Mesodermal cell (in vitro differentiated cells): ENCODE measurements around the gene FCRL2.
"Not testable (repeated sequence)": the region's sequence is repeated elsewhere in the genome, so short reads cannot be mapped to it uniquely, and the experiment has no call there.

Source experiments
- H3K27ac ChIP-seq: 2 replicates; pipeline ENCODE4 v1.7.0; 2013; ENCODE audit warnings: mild to moderate bottlenecking, low read depth, low read length, moderate library complexity; ENCODE audit not compliant: severe bottlenecking
- H3K36me3 ChIP-seq: 2 replicates; pipeline ENCODE4 v1.7.1; 2013; ENCODE audit warnings: mild to moderate bottlenecking, low read length, moderate library complexity; ENCODE audit not compliant: control insufficient read depth, insufficient read depth
- H3K4me1 ChIP-seq: one replicate; pipeline ENCODE4 v1.7.1; 2013; ENCODE audit warnings: mild to moderate bottlenecking, low read length; ENCODE audit not compliant: insufficient read depth, control insufficient read depth, poor library complexity, severe bottlenecking
- H3K4me3 ChIP-seq: 2 replicates; pipeline ENCODE4 v1.7.0; 2013; ENCODE audit warnings: low read length, control low read depth, mild to moderate bottlenecking; ENCODE audit not compliant: insufficient read depth, poor library complexity, severe bottlenecking; ENCODE audit errors: extremely low read depth
- H3K9me3 ChIP-seq: 2 replicates; pipeline ENCODE4 v1.7.1; 2013; ENCODE audit warnings: mild to moderate bottlenecking, low read length, moderate library complexity; ENCODE audit not compliant: control insufficient read depth
- WGBS, 2 experiments: methylation state at CpG; one replicate each; pipeline ENCODE4 v1.1.5; 2013; ENCODE audit warnings: missing lambda C conversion rate in 2 of 2; ENCODE audit not compliant: insufficient coverage in 2 of 2; 5-methylcytosine and 5-hydroxymethylcytosine counted together

The FCRL2 gene

DNA sequence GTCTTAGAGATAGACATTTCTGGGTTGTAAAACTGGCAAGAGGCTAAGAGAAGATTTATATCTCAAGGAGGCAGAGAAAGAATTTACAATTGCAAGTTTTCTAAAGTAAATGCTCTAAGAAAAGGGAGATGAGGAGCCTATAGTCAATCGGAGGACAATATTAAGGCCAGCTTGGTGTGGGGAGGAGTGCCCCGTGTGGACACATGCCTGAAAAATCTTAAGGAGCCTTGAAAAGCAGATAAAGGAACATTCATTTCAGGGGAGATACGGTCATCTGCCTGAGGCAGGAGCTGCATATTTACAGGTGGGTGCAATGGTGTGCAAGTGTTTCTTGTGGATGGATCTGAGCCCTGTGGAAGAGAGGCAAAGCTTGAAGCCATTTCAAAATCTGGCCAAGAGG lies 25.6 kb downstream of the FCRL2 start:
- WGBS, 2 experiments, result 66 to 88% methylated on average over 3 of the region's 3 CpGs
- no peaks in the 10 kb centered on the region for H3K9me3 ChIP-seq
- H3K27ac ChIP-seq, result no peak overlapping the region
- H3K4me3 ChIP-seq, result no peak overlapping the region
- H3K36me3 ChIP-seq, result no peaks in the 10 kb centered on the region
- no peaks in the 10 kb centered on the region for H3K4me1 ChIP-seq

DNA sequence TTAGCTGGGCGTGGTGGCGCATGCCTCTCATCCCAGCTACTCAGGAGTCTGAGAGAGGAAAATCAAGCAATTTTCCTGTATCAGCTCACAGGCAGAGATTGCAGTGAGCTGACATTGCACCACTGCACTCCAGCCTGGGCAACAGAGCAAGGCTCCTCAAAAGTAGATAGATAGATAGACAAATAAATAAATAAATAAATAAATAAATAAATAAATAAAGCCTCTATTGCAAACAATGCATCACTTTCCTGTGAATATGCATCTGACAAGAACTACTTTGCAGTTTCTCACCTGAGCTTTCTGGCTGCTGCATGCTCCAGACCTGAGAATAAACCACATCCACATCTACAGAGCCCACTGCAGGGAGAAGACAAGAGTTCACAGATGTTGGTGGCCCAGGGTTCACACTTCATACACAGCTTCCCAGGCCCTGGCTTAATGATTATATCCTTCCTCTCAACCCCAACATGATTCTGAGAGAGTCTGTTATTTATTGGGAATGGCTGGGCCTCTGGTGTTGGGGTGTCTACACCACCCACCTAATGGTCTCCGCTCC lies 28.6 kb downstream of the FCRL2 start:
- H3K9me3 ChIP-seq, result no peaks in the 10 kb centered on the region
- H3K36me3 ChIP-seq, result no peaks in the 10 kb centered on the region
- no peak overlapping the region for H3K27ac ChIP-seq
- no peaks in the 10 kb centered on the region for H3K4me1 ChIP-seq
- no peak overlapping the region for H3K4me3 ChIP-seq
- 82 to 96% methylated on average over 2 to 3 of the region's 3 CpGs for WGBS, 2 experiments

DNA sequence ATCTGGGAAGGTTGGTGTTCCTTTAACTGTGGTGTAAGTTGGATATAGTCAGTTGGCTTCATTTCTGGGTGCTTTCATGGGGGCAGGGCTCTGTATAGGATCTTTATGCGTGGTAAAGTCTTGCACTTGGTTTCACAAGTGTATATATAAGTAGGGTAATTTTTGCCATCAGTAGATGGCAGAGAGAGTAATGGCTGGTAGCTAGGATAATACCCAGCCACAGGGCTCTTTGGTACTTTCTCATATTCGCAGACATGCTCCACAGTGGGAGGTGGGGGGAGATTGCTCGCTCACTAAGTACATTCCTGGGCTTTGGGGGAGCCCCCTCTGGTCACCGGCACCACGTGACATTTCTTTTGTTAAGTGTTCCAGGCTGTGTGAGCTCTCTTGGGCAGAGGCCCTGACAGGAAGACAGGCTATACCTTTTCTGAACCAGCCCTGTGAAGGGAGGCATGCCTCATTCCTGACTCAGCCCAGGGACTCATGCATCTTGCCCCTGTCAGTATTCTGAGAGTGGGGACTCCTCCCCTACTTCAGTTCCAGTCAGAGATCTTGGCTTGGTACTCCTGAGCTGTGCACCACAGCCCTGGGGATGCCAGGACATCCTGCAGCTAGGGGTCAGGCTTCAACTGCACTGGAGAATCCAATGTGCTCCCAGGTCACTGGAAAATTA lies 37.6 kb downstream of the FCRL2 start:
- Histone ChIP-seq H3K9me3 (no peaks in the 10 kb centered on the region), H3K27ac (no peak overlapping the region), H3K4me3 (no peak overlapping the region), H3K4me1 (peaks cover 4% of the 10 kb centered on the region), H3K36me3 (no peaks in the 10 kb centered on the region)
- WGBS, 2 experiments, result 66 to 69% methylated on average over 5 of the region's 5 CpGs

DNA sequence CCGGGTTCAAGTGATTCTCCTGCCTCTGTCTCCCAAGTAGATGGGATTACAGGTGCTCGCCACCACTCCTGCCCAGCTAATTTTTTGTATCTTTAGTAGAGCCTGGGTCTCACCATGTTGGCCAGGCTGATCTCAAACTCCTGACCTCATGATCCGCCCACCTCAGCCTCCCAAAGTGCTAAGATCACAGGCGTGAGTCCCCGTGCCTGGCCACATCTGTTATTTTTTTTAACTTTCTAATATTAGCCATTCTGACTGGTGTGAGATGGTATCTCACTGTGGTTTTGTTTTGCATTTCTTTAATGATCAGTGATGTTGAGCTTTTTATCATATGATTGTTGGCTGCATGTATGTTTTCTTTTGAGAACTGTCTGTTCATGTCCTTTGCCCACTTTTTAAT lies 40.9 kb downstream of the FCRL2 start:
- not testable (repeated sequence) for H3K4me3 ChIP-seq, H3K4me1 ChIP-seq, H3K9me3 ChIP-seq, H3K27ac ChIP-seq, H3K36me3 ChIP-seq
- WGBS, 2 experiments, result 85 to 93% methylated on average over 1 to 5 of the region's 5 CpGs

DNA sequence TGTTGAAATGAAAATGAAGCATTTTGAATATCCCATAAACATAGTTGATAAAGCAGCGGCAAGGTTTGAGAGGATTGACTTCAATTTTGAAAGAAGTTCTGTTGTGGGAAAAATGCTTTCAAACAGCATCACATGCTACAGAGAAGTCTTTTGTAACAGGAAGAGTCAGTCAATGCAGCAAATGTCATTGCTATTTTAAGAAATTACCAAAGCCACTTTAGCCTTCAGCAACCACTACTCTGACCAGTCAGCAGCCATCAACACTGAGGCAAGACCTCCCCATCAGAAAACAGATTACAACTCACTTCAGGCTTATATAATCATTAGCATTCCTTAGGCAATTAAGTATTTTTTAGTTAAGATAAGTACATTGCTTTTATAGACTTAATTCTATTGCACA lies 42.6 kb downstream of the FCRL2 start:
- Histone ChIP-seq H3K4me1 (peaks cover 3% of the 10 kb centered on the region), H3K36me3 (no peaks in the 10 kb centered on the region), H3K9me3 (no peaks in the 10 kb centered on the region), H3K27ac (no peak overlapping the region), H3K4me3 (no peak overlapping the region)
- no CpG with 5 or more reads among the region's 1 CpG for WGBS, 2 experiments

DNA sequence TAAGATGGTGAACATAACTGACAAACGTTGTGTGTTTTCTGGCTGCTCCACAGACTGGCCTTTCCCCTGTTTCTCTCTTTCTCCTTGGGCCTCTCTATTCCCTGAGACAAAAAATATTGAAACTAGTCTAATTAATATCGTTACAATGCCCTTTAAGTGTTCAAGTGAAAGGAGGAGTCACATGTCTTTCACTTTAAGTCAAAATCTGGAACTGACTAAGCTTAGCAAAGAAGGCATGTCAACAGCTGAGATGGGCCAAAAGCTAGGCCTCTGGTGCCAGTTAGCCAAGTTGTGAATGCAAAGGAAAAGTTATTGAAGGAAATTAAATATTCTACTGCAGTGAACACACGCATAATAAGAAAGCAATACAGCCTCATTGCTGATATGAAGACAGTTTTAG lies 44.2 kb downstream of the FCRL2 start:
- 74 to 100% methylated on average over 2 of the region's 3 CpGs for WGBS, 2 experiments
- Histone ChIP-seq H3K27ac (no peak overlapping the region), H3K4me3 (no peak overlapping the region), H3K9me3 (no peaks in the 10 kb centered on the region), H3K36me3 (no peaks in the 10 kb centered on the region), H3K4me1 (no peaks in the 10 kb centered on the region)

DNA sequence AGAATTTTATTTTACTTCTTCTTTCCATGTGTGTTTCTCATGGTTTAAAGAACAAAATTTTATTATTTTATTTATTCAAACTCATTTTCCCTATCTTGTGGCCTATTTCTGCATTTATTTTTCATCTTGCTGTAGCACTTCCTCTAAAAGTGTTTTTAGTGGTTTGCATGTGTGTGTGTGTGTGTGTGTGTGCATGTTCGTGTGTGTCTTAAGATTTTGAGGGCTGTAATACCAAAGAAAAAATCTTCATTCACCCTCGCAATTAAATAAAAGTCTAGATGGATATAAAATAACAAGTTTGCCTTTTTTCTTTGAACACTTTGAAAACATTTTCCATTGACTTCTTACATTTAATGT lies 51.7 kb downstream of the FCRL2 start:
- Histone ChIP-seq H3K36me3 (no peaks in the 10 kb centered on the region), H3K4me3 (no peak overlapping the region), H3K9me3 (peaks cover 17% of the 10 kb centered on the region), H3K27ac (no peak overlapping the region), H3K4me1 (no peaks in the 10 kb centered on the region)
- no CpG with 5 or more reads among the region's 2 CpGs for WGBS, 2 experiments

DNA sequence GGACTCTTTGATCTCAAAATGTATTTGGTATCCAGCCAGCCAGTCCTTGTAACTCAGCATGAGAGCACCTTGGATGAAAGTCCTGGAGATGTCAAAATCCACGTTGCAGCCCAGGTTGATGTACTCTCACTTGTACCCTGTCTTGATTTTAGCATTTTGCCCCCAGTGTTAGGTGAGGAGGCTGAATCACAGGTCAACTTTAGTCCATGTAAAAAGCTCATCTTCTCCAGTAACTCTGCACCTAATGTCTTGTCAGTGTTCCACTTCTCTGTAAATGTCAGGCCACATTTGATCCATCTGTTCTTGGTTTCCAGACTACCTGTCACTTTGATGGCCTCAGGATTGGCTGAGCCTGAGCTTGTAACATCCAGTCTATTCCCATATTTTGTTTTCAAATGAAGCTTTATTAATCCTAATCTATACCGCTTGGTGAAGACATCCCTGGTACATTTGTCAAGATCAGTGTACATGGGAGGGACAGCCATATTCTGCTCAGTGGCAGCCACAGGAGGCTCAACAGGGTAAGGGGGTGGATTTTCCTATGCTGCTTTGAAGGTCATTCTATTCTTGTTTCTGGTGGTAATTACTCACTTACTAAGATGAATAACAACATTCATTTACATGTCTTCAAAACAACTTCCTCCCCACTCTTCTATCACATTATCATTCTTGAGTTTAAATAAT lies 52.3 kb downstream of the FCRL2 start:
- no peak overlapping the region for H3K27ac ChIP-seq
- no peak overlapping the region for H3K4me3 ChIP-seq
- no peaks in the 10 kb centered on the region for H3K36me3 ChIP-seq
- 83 to 86% methylated on average over 1 of the region's 2 CpGs for WGBS, 2 experiments
- no peaks in the 10 kb centered on the region for H3K4me1 ChIP-seq
- H3K9me3 ChIP-seq, result peaks cover 17% of the 10 kb centered on the region

DNA sequence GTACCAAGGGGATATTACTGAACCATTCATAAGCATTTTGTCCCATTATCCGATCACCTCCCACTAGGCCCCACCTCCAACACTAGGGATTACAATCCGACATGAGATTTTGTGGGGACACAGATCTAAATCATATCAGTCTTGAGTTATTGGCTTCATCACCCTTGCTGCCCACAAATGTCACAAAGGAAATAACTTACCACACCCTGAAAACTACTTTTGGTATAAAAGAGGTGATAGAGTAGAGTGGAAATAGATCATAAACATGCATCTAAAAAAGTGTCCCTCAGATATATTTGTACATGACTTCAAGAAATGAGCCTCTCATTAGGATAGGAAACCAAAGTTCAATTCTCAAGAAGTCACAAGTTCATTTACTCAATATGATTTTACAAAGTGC lies 53.8 kb downstream of the FCRL2 start:
- 80 to 89% methylated on average over 2 of the region's 2 CpGs for WGBS, 2 experiments
- Histone ChIP-seq H3K27ac (no peak overlapping the region), H3K9me3 (peaks cover 17% of the 10 kb centered on the region), H3K4me3 (no peak overlapping the region), H3K4me1 (no peaks in the 10 kb centered on the region), H3K36me3 (no peaks in the 10 kb centered on the region)

DNA sequence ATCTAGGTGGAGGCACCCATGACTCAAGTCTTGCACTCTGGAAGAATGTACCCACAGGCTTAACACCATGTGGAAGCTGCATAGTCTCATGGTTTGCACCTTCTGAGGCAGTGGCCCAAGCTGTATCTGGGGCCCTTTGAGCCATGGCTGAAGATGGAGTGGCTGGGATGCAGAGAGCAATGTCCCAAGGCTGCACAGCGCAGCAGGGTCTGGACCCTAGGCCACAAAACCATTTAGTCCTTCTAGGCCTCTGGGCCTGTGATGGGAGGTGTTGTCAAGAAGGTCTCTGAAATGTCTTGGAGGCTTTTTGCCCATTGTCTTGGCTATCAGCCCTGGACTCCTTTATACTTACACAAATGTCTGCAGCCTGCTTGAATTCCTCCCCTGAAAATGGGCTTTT lies 54.9 kb downstream of the FCRL2 start:
- 90% methylated on average over 1 of the region's 1 CpG; no CpG with 5 or more reads in 1 of the 2 experiments for WGBS, 2 experiments
- H3K36me3 ChIP-seq, result no peaks in the 10 kb centered on the region
- H3K4me3 ChIP-seq, result no peak overlapping the region
- H3K4me1 ChIP-seq, result no peaks in the 10 kb centered on the region
- peaks cover 17% of the 10 kb centered on the region for H3K9me3 ChIP-seq
- no peak overlapping the region for H3K27ac ChIP-seq

DNA sequence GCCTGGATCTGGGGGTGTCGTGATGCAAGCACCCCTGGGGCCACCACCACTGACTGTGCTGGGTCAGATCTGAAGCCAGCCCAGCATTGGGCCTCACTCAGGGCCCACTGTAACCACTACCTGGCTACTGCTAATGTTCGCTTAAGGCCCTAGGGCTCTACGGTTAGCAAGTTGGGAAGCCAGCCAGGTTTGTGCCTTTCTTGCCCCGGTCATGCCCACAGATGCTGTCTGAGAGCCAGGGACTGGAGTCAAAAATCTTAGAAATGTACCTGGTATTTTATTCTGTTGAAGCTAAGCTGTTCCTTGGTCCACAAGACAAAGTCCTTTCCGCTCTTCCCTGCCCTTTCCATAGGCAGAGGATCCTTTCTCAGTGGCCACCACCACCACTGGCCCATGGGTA lies 61.2 kb downstream of the FCRL2 start:
- Histone ChIP-seq H3K4me1 (no peaks in the 10 kb centered on the region), H3K36me3 (no peaks in the 10 kb centered on the region), H3K4me3 (no peak overlapping the region), H3K27ac (no peak overlapping the region), H3K9me3 (peaks cover 1% of the 10 kb centered on the region)
- 81 to 94% methylated on average over 4 to 5 of the region's 5 CpGs for WGBS, 2 experiments
